Right atrium auricular region (tissue), 2 donors: ENCODE results near the gene PSMB4. TPM values are rescaled to one million over a fixed set of nuclear protein-coding genes. Genes with fewer than 3 reads are reported as not detected.
"Not testable (repeated sequence)": the region's sequence is repeated elsewhere in the genome, so short reads cannot be mapped to it uniquely, and the experiment has no call there.

ENCODE experiments used
- DNase-seq: peaks from one replicate; pipeline ENCODE4 v3.0.0-alpha.2; 2019; ENCODE audit warnings: low spot score
- H3K27ac ChIP-seq, 2 donors: fragments of 200-600 bp; sonication (generic); 1 replicate in 1 of 2; 2 replicates in 1 of 2; pipeline ENCODE4 v1.5.1; 2016 to 2019
- H3K27me3 ChIP-seq, 2 donors: fragments of 200-600 bp; sonication (generic); one replicate each; pipeline versions ENCODE4 v1.5.1 to v1.6.0; 2017 to 2019
- H3K36me3 ChIP-seq: fragments of 200-600 bp; sonication (generic); one replicate; pipeline ENCODE4 v1.5.1; 2016
- H3K4me1 ChIP-seq, 2 donors: fragments of 200-600 bp; sonication (generic); one replicate each; pipeline versions ENCODE4 v1.5.1 to v1.6.0; 2017 to 2019
- H3K4me3 ChIP-seq, 2 donors: fragments of 200-600 bp; sonication (generic); 1 replicate in 1 of 2; 2 replicates in 1 of 2; pipeline ENCODE4 v1.5.1; 2017 to 2019; ENCODE audit warnings: mild to moderate bottlenecking in 1 of 2, moderate library complexity in 1 of 2
- H3K9me3 ChIP-seq, 2 donors: fragments of 200-600 bp; sonication (generic); one replicate each; pipeline ENCODE4 v1.5.1; 2019
- total RNA-seq, 2 donors: library from RNA; depleted of rRNA; stranded (reverse); fragments of >200 nt; gene quantifications; one replicate each; pipeline ENCODE4 v1.1.0, GENCODE V29; 2016
- TF ChIP-seq, protein P1 (sequence below), 2 donors: fragments of 200-600 bp; sonication (generic); IDR thresholded peaks; one replicate each; pipeline ENCODE4 v1.5.1; 2019; ENCODE audit warnings: antibody characterized with exemption in 2 of 2

Gene PSMB4
- total RNA-seq, 2 donors from 2014 or later = 179 to 204 TPM

DNA sequence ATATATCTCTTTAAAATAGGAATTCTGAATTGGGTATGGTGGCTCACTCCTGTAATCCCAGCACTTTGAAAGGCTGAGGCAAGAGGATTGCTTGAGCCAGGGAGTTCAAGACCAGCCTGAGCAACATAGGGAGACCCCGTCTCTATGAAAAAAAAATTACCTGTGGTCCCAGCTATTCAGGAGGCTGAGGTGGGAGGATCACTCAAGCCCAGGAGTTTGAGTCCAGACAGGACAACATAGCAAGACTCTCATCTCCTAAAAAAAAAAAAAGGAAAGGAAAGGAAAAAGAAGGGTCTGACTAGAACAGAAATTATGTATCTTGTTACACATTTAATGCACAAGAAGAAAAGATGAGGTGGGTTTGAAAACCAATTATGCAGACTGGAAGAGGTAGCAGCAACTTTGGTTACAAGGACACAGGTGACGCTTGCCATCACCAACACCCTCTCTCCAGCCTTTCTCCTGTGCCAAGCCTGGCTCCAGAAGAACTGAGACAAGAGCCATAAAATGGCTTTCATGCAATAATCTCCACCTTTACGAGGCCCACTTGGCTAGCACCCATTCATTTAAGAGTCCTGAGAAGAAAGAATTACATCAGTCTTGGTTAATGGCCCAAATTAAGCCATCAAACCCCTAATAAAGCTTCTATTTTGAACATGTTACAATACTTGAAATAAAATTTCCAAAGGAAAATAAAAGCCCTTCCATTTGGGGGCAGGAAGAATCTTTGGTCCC is 22.1 kb upstream of the PSMB4 start:
- H3K27me3 ChIP-seq = no peaks in the 10 kb centered on the region
- H3K36me3 ChIP-seq = no peaks in the 10 kb centered on the region
- no peak overlapping the region for H3K27ac ChIP-seq
- no peak for DNase-seq
- no peak overlapping the region for H3K4me3 ChIP-seq
- H3K4me1 ChIP-seq = peaks cover 0 to 14% of the 10 kb centered on the region in 2 donors
- TF ChIP-seq, protein P1, sequence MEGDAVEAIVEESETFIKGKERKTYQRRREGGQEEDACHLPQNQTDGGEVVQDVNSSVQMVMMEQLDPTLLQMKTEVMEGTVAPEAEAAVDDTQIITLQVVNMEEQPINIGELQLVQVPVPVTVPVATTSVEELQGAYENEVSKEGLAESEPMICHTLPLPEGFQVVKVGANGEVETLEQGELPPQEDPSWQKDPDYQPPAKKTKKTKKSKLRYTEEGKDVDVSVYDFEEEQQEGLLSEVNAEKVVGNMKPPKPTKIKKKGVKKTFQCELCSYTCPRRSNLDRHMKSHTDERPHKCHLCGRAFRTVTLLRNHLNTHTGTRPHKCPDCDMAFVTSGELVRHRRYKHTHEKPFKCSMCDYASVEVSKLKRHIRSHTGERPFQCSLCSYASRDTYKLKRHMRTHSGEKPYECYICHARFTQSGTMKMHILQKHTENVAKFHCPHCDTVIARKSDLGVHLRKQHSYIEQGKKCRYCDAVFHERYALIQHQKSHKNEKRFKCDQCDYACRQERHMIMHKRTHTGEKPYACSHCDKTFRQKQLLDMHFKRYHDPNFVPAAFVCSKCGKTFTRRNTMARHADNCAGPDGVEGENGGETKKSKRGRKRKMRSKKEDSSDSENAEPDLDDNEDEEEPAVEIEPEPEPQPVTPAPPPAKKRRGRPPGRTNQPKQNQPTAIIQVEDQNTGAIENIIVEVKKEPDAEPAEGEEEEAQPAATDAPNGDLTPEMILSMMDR (IDR thresholded peaks at IDR 0.05) = no peak
- no peaks in the 10 kb centered on the region for H3K9me3 ChIP-seq

DNA sequence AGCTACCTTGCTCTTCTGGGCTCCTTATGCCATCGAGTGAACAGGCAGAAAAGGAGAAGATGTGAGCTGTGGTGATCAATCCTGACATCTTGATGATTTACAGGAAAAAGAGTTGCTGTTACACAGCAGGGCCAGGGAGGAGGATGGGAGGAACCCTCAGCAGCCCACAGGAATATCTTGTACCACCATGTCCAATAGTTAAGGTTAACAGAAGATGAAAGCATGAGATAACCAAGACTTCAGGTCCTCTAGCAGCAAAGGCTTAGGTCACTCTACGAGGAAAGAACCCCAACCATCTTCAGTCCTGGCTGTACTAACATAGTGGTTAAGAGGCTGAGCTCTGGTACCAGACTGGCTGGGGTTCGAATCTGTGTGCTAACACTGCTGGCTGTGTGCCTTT is 14.8 kb upstream of the PSMB4 start:
- no peak for DNase-seq
- Histone ChIP-seq H3K27ac (no peak overlapping the region), H3K9me3 (no peaks in the 10 kb centered on the region), H3K27me3 (no peaks in the 10 kb centered on the region), H3K4me3 (no peak overlapping the region), H3K36me3 (no peaks in the 10 kb centered on the region), H3K4me1 (no peaks in the 10 kb centered on the region)
- TF ChIP-seq, protein P1 (IDR thresholded peaks at IDR 0.05) = no peak

DNA sequence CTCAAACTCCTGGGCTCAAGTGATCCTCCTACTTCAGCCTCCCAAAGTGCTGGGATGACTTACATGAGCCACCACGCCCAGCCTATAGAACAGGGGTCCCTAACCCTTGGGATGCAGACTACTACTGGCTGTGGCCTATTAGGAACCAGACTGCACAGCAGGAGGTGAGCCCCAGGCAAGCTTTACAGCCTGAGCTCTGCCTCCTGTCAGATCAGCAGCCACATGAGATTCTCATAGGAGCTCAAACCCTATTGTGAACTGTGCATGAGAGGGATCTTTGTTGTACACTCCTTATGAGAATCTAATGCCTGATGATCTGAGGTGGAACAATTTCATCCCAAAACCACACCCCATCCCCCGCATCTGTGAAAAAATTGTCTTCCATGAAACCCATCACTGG is 13.4 kb upstream of the PSMB4 start:
- Histone ChIP-seq H3K27ac (no peak overlapping the region), H3K27me3 (no peaks in the 10 kb centered on the region), H3K4me1 (no peaks in the 10 kb centered on the region), H3K9me3 (no peaks in the 10 kb centered on the region), H3K36me3 (no peaks in the 10 kb centered on the region), H3K4me3 (no peak overlapping the region)
- TF ChIP-seq, protein P1 (IDR thresholded peaks at IDR 0.05) = no peak
- no peak for DNase-seq

DNA sequence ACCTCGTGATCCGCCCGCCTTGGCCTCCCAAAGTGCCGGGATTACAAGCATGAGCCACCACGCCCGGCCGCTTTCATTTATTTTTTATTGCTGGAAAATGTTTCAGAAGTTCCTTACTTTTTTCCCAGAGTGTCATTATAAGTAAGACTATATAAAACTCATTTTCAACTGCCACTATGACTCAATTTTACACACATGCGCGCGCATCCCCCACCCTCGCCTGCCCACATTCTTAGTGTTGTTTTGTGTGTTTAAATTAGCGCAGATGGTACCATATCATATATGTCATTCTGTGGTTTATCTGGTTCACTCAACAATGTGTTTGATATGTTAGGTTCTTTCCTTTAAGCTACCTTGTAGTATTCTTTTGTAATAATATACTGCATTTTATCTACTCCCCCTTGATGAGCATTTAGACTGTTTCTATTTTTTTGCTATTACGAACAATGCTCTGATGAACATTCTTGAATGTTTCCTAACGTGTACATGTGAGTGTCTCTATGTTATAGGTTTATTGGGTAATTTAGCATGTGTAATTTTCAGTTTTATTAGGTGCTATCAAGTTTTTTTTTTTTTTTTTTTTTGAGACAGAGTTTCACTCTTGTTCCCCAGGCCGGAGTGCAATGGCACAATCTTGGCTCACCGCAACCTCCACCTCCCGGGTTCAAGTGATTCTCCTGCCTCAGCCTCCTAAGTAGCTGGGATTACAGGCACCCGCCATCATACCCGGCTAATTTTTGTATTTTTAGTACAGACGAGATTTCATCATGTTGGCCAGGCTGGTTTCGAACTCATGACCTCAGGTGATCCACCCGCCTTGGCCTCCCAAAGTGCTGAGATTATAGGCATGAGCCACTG is 8.9 kb upstream of the PSMB4 start:
- not testable (repeated sequence) for H3K36me3 ChIP-seq, H3K4me1 ChIP-seq, H3K27me3 ChIP-seq, H3K27ac ChIP-seq, H3K9me3 ChIP-seq, H3K4me3 ChIP-seq, DNase-seq

DNA sequence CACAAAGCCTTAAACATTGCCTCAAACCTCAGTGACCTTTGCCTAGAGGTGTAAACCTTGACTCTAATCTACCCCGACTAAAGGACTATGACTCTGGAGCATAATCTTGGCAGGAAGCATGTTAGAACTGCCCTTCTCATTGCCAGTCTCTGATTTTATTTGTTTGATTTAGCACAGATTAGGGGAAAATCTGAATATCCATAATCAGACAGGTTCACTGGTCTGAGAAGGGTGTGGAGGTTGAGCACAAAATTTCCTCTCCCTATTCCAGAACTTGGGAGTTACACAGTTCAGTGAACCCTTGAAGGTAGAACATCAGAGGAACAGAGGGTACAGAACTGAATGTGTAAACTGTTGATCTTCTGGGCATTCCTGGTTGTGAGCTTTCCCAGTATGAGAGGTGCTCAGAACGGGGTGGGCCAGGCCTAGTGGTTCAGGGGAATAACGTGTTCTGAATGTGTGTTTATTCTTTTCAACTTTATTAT is 8.3 kb upstream of the PSMB4 start:
- DNase-seq = no peak
- Histone ChIP-seq H3K27me3 (no peaks in the 10 kb centered on the region), H3K36me3 (no peaks in the 10 kb centered on the region), H3K4me1 (no peaks in the 10 kb centered on the region), H3K4me3 (no peak overlapping the region), H3K9me3 (no peaks in the 10 kb centered on the region), H3K27ac (no peak overlapping the region)
- TF ChIP-seq, protein P1 (IDR thresholded peaks at IDR 0.05) = no peak

DNA sequence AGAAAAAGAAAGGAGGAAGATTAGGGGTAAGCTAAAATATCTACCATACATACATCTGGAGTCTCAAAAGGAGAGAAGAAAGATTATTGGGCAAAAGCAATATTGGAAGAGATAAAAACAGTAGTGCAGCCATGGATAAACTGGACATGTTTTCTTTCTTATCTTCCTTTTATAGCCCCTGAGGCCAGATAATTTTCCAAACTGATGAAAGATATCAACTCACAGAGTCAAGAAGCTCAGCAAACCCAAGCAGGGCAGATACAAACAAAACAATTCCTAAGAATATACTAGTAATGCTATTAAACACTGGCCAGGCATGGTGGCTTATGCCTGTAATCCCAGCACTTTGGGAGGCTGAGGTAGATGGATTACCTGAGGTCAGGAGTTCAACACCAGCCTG is 5.8 kb upstream of the PSMB4 start:
- no peak for DNase-seq
- Histone ChIP-seq H3K27ac (no peak overlapping the region), H3K4me3 (no peak overlapping the region), H3K9me3 (no peaks in the 10 kb centered on the region), H3K4me1 (no peaks in the 10 kb centered on the region), H3K36me3 (no peaks in the 10 kb centered on the region), H3K27me3 (no peaks in the 10 kb centered on the region)
- TF ChIP-seq, protein P1 (IDR thresholded peaks at IDR 0.05) = no peak

DNA sequence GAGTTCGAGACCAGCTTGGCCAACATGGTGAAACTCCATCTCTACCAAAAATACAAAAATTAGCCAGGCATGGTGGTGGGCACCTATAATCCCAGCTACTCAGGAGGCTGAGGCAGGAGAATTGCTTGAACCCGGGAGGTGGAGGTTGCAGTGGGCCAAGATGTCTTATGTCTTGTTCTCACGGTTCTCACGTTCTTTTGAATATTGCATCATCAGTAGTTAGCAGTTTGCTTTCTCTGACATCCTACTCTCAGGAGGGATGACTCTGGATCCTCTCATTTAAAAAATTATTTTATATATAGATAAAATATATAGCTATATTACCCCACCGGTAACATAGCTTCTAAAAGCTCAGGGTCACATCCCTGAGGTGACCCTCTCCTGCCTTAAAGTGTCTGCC is 3.1 kb upstream of the PSMB4 start:
- H3K4me3 ChIP-seq, DNase-seq, H3K27ac ChIP-seq, H3K36me3 ChIP-seq, H3K27me3 ChIP-seq, H3K9me3 ChIP-seq: not testable (repeated sequence)
- H3K4me1 ChIP-seq = peaks cover 0 to 14% of the 10 kb centered on the region in 2 donors
